HG03280 (cell line): Measurements from ENCODE around the gene NPPB.
A peak's percentile ranks its signal among the peaks of the same experiment; 100 is the strongest.
"Not testable (repeated sequence)": the region's sequence is repeated elsewhere in the genome, so short reads cannot be mapped to it uniquely, and the experiment has no call there.

Experiments used
- ATAC-seq: cut with Tn5 transposase; IDR thresholded peaks from one replicate; pipeline ENCODE4 v1.9.1; 2021; ENCODE audit warnings: mild to moderate bottlenecking, moderate library complexity; ENCODE audit not compliant: unreplicated experiment

The NPPB gene

GRCh38 chr1:11858613-11858967 lies at the start of gene NPPB:
Gene NPPB (minus strand): TSS chr1:11858945. CDS start chr1:11858833, 112 bp downstream.
- ATAC-seq = no peak

GRCh38 chr1:11908095-11908675 lies 49.4 kb upstream of the NPPB start:
- ATAC-seq = peak; percentile 46

- ATAC-seq = peak; percentile 49
These were observed 48.7 kb upstream of the NPPB start for GRCh38 chr1:11907275-11908094.

GRCh38 chr1:11906870-11907269 lies 48.1 kb upstream of the NPPB start:
- ATAC-seq = no peak

- no peak for ATAC-seq
These were observed 46.2 kb upstream of the NPPB start for GRCh38 chr1:11904978-11905377.

- ATAC-seq = not testable (repeated sequence)
These were observed 45.4 kb upstream of the NPPB start for GRCh38 chr1:11904156-11904555.

GRCh38 chr1:11903210-11903609 lies 44.5 kb upstream of the NPPB start:
- no peak for ATAC-seq

- not testable (repeated sequence) for ATAC-seq
These were observed 42.7 kb upstream of the NPPB start for GRCh38 chr1:11901446-11901845.

- no peak for ATAC-seq
These were observed 40.2 kb upstream of the NPPB start for GRCh38 chr1:11898831-11899467.

GRCh38 chr1:11898086-11898785 lies 39.5 kb upstream of the NPPB start:
- ATAC-seq = no peak

- ATAC-seq = not testable (repeated sequence)
These were observed 35.8 kb upstream of the NPPB start for GRCh38 chr1:11894501-11894900.

- peak; percentile 62 for ATAC-seq
These were observed 35.1 kb upstream of the NPPB start for GRCh38 chr1:11893907-11894251.

GRCh38 chr1:11891433-11892186 lies 32.9 kb upstream of the NPPB start:
- no peak for ATAC-seq

- no peak for ATAC-seq
These were observed 30.1 kb upstream of the NPPB start for GRCh38 chr1:11888877-11889208.

GRCh38 chr1:11888206-11888876 lies 29.6 kb upstream of the NPPB start:
- ATAC-seq = no peak

GRCh38 chr1:11887666-11888007 lies 28.9 kb upstream of the NPPB start:
- ATAC-seq = no peak

GRCh38 chr1:11886986-11887665 lies 28.4 kb upstream of the NPPB start:
- ATAC-seq = no peak

- no peak for ATAC-seq
These were observed 27.2 kb upstream of the NPPB start for GRCh38 chr1:11885916-11886315.

- ATAC-seq = no peak
These were observed 24.2 kb upstream of the NPPB start for GRCh38 chr1:11882814-11883538.
